Smooth muscle cell (in vitro differentiated cells): ENCODE data around the gene ZFC3H1. TPM values are rescaled to one million over a fixed set of nuclear protein-coding genes. Genes with fewer than 3 reads are reported as not detected.

Experiments used
- DNase-seq: peaks from one replicate; lab custom pipeline; 2025; ENCODE audit not compliant: unreplicated experiment; lab: John Stamatoyannopoulos, UW
- H2AFZ ChIP-seq: fragments of 200-600 bp; sonication (generic); 2 replicates; pipeline ENCODE4 v1.6.0; 2016; ENCODE audit warnings: antibody characterized with exemption, low read depth, mild to moderate bottlenecking
- H3F3A ChIP-seq: fragments of 200-600 bp; sonication (generic); 2 replicates; pipeline ENCODE4 v1.6.0; 2017; ENCODE audit warnings: antibody characterized with exemption, low read depth
- H3K27ac ChIP-seq: fragments of 200-600 bp; sonication (generic); 2 replicates; pipeline ENCODE4 v1.5.1; 2016; ENCODE audit warnings: low read depth, mild to moderate bottlenecking
- H3K27me3 ChIP-seq: fragments of 200-600 bp; sonication (generic); 2 replicates; pipeline ENCODE4 v1.6.1; 2016; ENCODE audit warnings: low read depth, mild to moderate bottlenecking
- H3K36me3 ChIP-seq: fragments of 200-600 bp; sonication (generic); 2 replicates; pipeline ENCODE4 v1.5.1; 2016; ENCODE audit warnings: low read depth
- H3K4me1 ChIP-seq: fragments of 200-600 bp; sonication (generic); 2 replicates; pipeline ENCODE4 v1.5.1; 2016; ENCODE audit warnings: low read depth
- H3K4me2 ChIP-seq: fragments of 200-600 bp; sonication (generic); 2 replicates; pipeline ENCODE4 v1.6.0; 2016; ENCODE audit warnings: mild to moderate bottlenecking
- H3K4me3 ChIP-seq: fragments of 200-600 bp; sonication (generic); 2 replicates; pipeline ENCODE4 v1.5.1; 2016; ENCODE audit warnings: mild to moderate bottlenecking
- H3K79me2 ChIP-seq: fragments of 200-600 bp; sonication (generic); 2 replicates; pipeline ENCODE4 v1.6.0; 2016; ENCODE audit warnings: low read depth, mild to moderate bottlenecking
- H3K9ac ChIP-seq: fragments of 200-600 bp; sonication (generic); 2 replicates; pipeline ENCODE4 v1.6.0; 2016; ENCODE audit warnings: low read depth
- H3K9me3 ChIP-seq: fragments of 200-600 bp; sonication (generic); replicated peaks from 2 replicates; pipeline ENCODE4 v1.5.1; 2016; ENCODE audit warnings: low read depth
- H4K20me1 ChIP-seq: fragments of 200-600 bp; sonication (generic); 2 replicates; pipeline ENCODE4 v1.6.0; 2016; ENCODE audit warnings: low read depth
- WGBS: methylation state at CpG from one replicate; pipeline ENCODE4 v1.1.7; 2016; ENCODE audit warnings: low lambda C conversion rate; 5-methylcytosine and 5-hydroxymethylcytosine counted together
- polyA plus RNA-seq: library from polyadenylated mRNA; unstranded; fragments of >200 nt; fragmentation: Nextera tagmentation; extraction: Ambion mirVana; gene quantifications from 2 replicates; pipeline ENCODE4 v1.2.1, GENCODE V29; 2016
- small RNA-seq: library from RNA; depleted of rRNA; stranded (forward); fragments of <200 nt; gene quantifications from one replicate; pipeline ENCODE3, GENCODE V24; 2014
- total RNA-seq: library from RNA; depleted of rRNA; stranded (reverse); fragments of >200 nt; gene quantifications from 2 replicates; pipeline ENCODE4 v1.2.3, GENCODE V29; 2014
- TF ChIP-seq, protein P1 (sequence below): fragments of 200-600 bp; sonication (generic); IDR thresholded peaks from 2 replicates; pipeline ENCODE4 v1.5.1; 2017; ENCODE audit warnings: borderline replicate concordance, mild to moderate bottlenecking, antibody characterized with exemption; ENCODE audit not compliant: insufficient read depth, poor library complexity, severe bottlenecking

The ZFC3H1 gene
- total and polyA plus RNA-seq, 2 experiments from 2014 or later = 17.5 to 52.9 TPM

DNA sequence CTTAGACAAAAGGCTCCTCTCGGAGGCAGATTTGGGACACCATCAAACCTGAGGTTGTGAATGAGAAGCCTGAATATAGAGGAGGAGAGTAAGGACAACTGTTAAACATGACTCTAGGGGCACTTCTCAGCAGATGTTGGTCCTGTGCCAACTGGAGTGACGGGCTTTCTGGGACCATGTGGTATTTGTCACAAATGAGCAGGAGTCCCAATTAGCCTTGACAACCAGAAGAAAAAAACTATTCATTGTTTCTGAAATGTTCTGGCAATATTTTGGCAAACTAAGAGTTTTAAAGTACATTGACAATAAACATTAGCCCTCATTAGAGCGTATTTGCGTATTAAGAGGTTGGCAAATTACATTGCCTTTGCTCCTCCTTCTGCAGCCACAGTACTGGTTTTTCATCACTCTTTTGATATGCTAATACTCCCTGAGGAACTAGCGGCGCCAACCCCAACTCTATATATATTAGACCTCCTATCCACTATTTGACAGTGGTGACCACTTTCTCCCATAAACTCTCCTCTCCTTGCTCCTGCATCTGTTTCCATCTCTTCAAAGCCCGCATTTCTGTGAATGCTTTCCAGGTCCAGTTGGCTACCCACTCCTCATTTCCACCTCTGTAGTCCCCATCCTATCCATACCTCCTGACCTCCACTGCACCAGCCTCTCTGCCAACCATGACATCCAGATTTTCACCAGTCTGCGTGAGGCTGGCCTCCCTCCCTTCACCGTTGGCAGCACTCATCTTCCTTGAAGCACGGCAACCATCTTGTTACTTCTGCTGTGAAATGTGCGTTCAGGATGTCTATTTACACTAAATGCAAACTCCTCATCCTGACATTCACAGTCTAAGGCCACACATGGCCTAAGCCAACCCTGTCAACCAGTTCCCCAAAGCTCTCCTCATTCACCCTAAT lies 100.7 kb downstream of the ZFC3H1 start:
- no peak overlapping the region for H2AFZ ChIP-seq
- H3K4me2 ChIP-seq = no peak overlapping the region
- H3K36me3 ChIP-seq = no peaks in the 10 kb centered on the region
- no peak overlapping the region for H3K27ac ChIP-seq
- no peaks in the 10 kb centered on the region for H4K20me1 ChIP-seq
- 80% methylated on average over 11 of the region's 11 CpGs for WGBS
- no peaks in the 10 kb centered on the region for H3K9me3 ChIP-seq
- DNase-seq = no peak
- peaks cover 4% of the 10 kb centered on the region for H3F3A ChIP-seq
- no peaks in the 10 kb centered on the region for H3K79me2 ChIP-seq
- H3K4me3 ChIP-seq = no peak overlapping the region
- no peaks in the 10 kb centered on the region for H3K27me3 ChIP-seq
- TF ChIP-seq, protein P1, sequence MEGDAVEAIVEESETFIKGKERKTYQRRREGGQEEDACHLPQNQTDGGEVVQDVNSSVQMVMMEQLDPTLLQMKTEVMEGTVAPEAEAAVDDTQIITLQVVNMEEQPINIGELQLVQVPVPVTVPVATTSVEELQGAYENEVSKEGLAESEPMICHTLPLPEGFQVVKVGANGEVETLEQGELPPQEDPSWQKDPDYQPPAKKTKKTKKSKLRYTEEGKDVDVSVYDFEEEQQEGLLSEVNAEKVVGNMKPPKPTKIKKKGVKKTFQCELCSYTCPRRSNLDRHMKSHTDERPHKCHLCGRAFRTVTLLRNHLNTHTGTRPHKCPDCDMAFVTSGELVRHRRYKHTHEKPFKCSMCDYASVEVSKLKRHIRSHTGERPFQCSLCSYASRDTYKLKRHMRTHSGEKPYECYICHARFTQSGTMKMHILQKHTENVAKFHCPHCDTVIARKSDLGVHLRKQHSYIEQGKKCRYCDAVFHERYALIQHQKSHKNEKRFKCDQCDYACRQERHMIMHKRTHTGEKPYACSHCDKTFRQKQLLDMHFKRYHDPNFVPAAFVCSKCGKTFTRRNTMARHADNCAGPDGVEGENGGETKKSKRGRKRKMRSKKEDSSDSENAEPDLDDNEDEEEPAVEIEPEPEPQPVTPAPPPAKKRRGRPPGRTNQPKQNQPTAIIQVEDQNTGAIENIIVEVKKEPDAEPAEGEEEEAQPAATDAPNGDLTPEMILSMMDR = no peak
- no peak overlapping the region for H3K9ac ChIP-seq
- H3K4me1 ChIP-seq = no peaks in the 10 kb centered on the region

Small RNA genes within 50 kb of the gene (small RNA-seq; reads per million reads assigned to genes)
- 0.29 reads per million, percentile 5 among the genes with 10 or more reads in this experiment for gene RF00560

Other genes starting within 250 kb of the ZFC3H1 start
- gene LGR5, start 224.1 kb downstream of the ZFC3H1 start, total RNA-seq = 0.54 and 0.58 TPM in 2 replicates
- 0.20 and 0.30 TPM in 2 replicates for gene LGR5, start 224.1 kb downstream of the ZFC3H1 start, polyA plus RNA-seq
- 18.1 and 33.3 TPM in 2 replicates for gene THAP2, start 453 bp upstream of the ZFC3H1 start, total RNA-seq
- gene THAP2, start 453 bp upstream of the ZFC3H1 start, polyA plus RNA-seq = 7.9 and 8.8 TPM in 2 replicates
- gene TMEM19, start 22.2 kb upstream of the ZFC3H1 start, total RNA-seq = 11.8 and 19.6 TPM in 2 replicates
- 7.1 and 8.3 TPM in 2 replicates for gene TMEM19, start 22.2 kb upstream of the ZFC3H1 start, polyA plus RNA-seq
- gene RAB21, start 91.0 kb upstream of the ZFC3H1 start, total RNA-seq = 7.2 and 25.1 TPM in 2 replicates
- 49.3 and 53.0 TPM in 2 replicates for gene RAB21, start 91.0 kb upstream of the ZFC3H1 start, polyA plus RNA-seq
- gene TBC1D15, start 175.9 kb upstream of the ZFC3H1 start, total RNA-seq = 28.1 and 28.6 TPM in 2 replicates
- 14.3 and 23.3 TPM in 2 replicates for gene TBC1D15, start 175.9 kb upstream of the ZFC3H1 start, polyA plus RNA-seq